ENCODE data around the gene GJB3. TPM values are rescaled to one million over a fixed set of nuclear protein-coding genes. Genes with fewer than 3 reads are reported as not detected.

Gene GJB3
- total RNA-seq, 1 experiment from 2014 or later: 0.96 TPM

DNA sequence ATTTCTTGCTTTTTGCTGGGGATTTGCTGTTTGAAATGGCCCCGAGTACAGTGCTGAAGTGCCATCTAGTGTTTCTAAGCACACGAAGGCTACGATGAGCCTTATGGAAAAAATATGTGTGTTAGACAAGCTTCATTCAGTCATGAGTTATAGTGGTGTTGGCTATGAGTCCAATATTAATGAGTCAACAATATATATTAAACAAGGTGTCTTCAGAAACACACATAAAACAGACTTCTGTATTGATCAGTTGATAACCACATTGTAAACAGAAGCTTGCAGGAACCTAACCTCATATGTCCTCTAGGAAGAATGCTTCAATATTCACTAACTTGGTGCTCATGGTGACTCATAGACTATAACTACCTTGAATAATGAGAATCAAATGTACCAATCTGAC lies 27.9 kb upstream of the GJB3 start:
- no peak overlapping the region for H3K27ac Mint-ChIP-seq
- Histone ChIP-seq H2BK120ac (ENCODE audit: low read depth, low read length, poor library complexity, severe bottlenecking) (no peak overlapping the region), H4K8ac (replicated peaks; ENCODE audit: insufficient read length, low read depth, low read length) (no peak overlapping the region), H3K79me2 (ENCODE audit: insufficient read depth, low read length) (no peaks in the 10 kb centered on the region), H3T11ph (ENCODE audit: low read length) (no peak overlapping the region), H4K20me1 (ENCODE audit: control insufficient read depth, insufficient read depth, insufficient read length) (no peaks in the 10 kb centered on the region), H3K4me1 (ENCODE audit: insufficient read depth, low read length) (no peaks in the 10 kb centered on the region; the same call in 1 of the 2 replicates), H4K91ac (ENCODE audit: insufficient read length, low read depth, low read length) (no peak overlapping the region), H2BK15ac (ENCODE audit: low read depth, low read length) (no peak overlapping the region), H3K4me2 (ENCODE audit: insufficient read depth, insufficient read length, low read length) (no peak overlapping the region), H3K79me1 (ENCODE audit: insufficient read depth, low read depth, low read length, poor library complexity, severe bottlenecking) (no peaks in the 10 kb centered on the region), H3K4ac (ENCODE audit: low read depth, low read length) (no peak overlapping the region), H4K5ac (ENCODE audit: insufficient read length, low read depth, low read length) (no peak overlapping the region), H3K23ac (ENCODE audit: insufficient read length, low read depth, low read length) (no peak overlapping the region), H2BK20ac (ENCODE audit: low read depth, low read length, poor library complexity, severe bottlenecking) (no peak overlapping the region), H3K18ac (ENCODE audit: insufficient read length, low read depth, low read length) (no peak overlapping the region), H3K23me2 (ENCODE audit: insufficient read length, low read depth, low read length, poor library complexity, severe bottlenecking) (no peaks in the 10 kb centered on the region), H3K27ac (ENCODE audit: insufficient read length, low read depth, low read length) (no peak overlapping the region), H2AK5ac (ENCODE audit: insufficient read length, low read length) (no peak overlapping the region), H3K9ac (ENCODE audit: extremely low read depth, insufficient read length, low read length) (no peak overlapping the region), H3K9me3 (ENCODE audit: control insufficient read depth, low read depth, low read length) (no peaks in the 10 kb centered on the region), H2BK12ac (ENCODE audit: insufficient read length, low read depth, low read length) (no peak overlapping the region), H3K56ac (ENCODE audit: insufficient read length, low read depth, low read length) (no peak overlapping the region), H2BK5ac (ENCODE audit: insufficient read length, low read length) (no peak overlapping the region), H3K14ac (ENCODE audit: insufficient read depth, low read length) (no peak overlapping the region), H2AFZ (ENCODE audit: low read length) (no peak overlapping the region), H3K27me3 (ENCODE audit: insufficient read depth, low read length) (no peaks in the 10 kb centered on the region; the same call in 1 of the 2 replicates)
- H3K36me3 Mint-ChIP-seq (ENCODE audit: insufficient read depth in 1 of 3, low read depth in 3 of 3): no peaks in the 10 kb centered on the region
- no CpG with 5 or more reads among the region's 3 CpGs for WGBS (ENCODE audit: extremely low coverage, insufficient read length, low lambda C conversion rate)
- TF ChIP-seq, protein P1, sequence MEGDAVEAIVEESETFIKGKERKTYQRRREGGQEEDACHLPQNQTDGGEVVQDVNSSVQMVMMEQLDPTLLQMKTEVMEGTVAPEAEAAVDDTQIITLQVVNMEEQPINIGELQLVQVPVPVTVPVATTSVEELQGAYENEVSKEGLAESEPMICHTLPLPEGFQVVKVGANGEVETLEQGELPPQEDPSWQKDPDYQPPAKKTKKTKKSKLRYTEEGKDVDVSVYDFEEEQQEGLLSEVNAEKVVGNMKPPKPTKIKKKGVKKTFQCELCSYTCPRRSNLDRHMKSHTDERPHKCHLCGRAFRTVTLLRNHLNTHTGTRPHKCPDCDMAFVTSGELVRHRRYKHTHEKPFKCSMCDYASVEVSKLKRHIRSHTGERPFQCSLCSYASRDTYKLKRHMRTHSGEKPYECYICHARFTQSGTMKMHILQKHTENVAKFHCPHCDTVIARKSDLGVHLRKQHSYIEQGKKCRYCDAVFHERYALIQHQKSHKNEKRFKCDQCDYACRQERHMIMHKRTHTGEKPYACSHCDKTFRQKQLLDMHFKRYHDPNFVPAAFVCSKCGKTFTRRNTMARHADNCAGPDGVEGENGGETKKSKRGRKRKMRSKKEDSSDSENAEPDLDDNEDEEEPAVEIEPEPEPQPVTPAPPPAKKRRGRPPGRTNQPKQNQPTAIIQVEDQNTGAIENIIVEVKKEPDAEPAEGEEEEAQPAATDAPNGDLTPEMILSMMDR (conservative IDR thresholded peaks at IDR 0.05): no peak; the same call in 2 of the 3 replicates
- H3K4me3 Mint-ChIP-seq: no peak overlapping the region
- DNase-seq: no peak
- H3K27me3 Mint-ChIP-seq (ENCODE audit: low read depth): peaks cover 8% of the 10 kb centered on the region
- no peaks in the 10 kb centered on the region; a peak in 1 of 5 replicates for H3K9me3 Mint-ChIP-seq
- peaks cover 13 to 14% of the 10 kb centered on the region in 2 experiments for H3K4me1 Mint-ChIP-seq
